HepG2 (cell line): Measurements from ENCODE around the gene CD4. TPM values are rescaled to one million over a fixed set of nuclear protein-coding genes. Genes with fewer than 3 reads are reported as not detected.

ENCODE experiments used
- ATAC-seq: fragments of 200-7000 bp; cut with Tn5 transposase; 3 replicates; pipeline ENCODE4 v1.9.1; 2020; ENCODE audit warnings: mild to moderate bottlenecking, moderate library complexity
- BruUV-seq: library from RNA; stranded (reverse); fragments of 400-500 nt; replicated peaks from 2 replicates; lab custom pipeline; 2021; lab: Mats Ljungman, UMichigan
- CTCF ChIA-PET: fragments of 300-600 bp; formaldehyde crosslinking; extraction: SDS; loops from one replicate; lab custom pipeline; 2021; ENCODE audit warnings: low total read pairs, inconsistent platforms, low intra/inter-chr PET ratio; lab: Yijun Ruan, JAX
- POLR2A ChIA-PET: fragments of 350-600 bp; sonication (Branson Sonifier 250); formaldehyde crosslinking; loops from one replicate; lab custom pipeline; 2020; ENCODE audit warnings: antibody characterized with exemption, inconsistent platforms; lab: Yijun Ruan, JAX
- DNase-seq: peaks from one replicate; pipeline ENCODE4 v3.0.0-alpha.2; 2015; ENCODE audit warnings: low spot score
- FAIRE-seq: peaks from 3 replicates; lab custom pipeline; 2011; peaks lifted over from hg19 to GRCh38; lab: Jason Lieb, UNC
- H2AFZ ChIP-seq: one replicate; pipeline ENCODE4 v1.6.1; 2011; ENCODE audit warnings: low read length, inconsistent platforms
- H3K27ac ChIP-seq: fragments of 300-600 bp; 3 replicates; pipeline ENCODE4 v1.8.0; 2011; ENCODE audit warnings: mixed run types, mild to moderate bottlenecking, mixed read lengths, low read length, inconsistent platforms; ENCODE audit not compliant: insufficient read depth; ENCODE audit errors: extremely low read length
- H3K27me3 ChIP-seq, 2 experiments: fragments of 200-600 bp in 1 of 2; 2 replicates in 1 of 2; 3 replicates in 1 of 2; pipeline versions ENCODE4 v1.6.0 to v1.8.0; 2011; ENCODE audit warnings: low read length in 2 of 2, mild to moderate bottlenecking in 2 of 2, moderate library complexity in 2 of 2, inconsistent platforms in 1 of 2; ENCODE audit not compliant: insufficient read depth in 2 of 2, control insufficient read depth in 1 of 2
- H3K36me3 ChIP-seq, 2 experiments: fragments of 200-600 bp in 1 of 2; replicated peaks in 1 of 2; 2 replicates in 1 of 2; 3 replicates in 1 of 2; pipeline versions ENCODE4 v1.5.1 to v1.8.0; 2011; ENCODE audit warnings: low read length in 2 of 2, inconsistent platforms in 1 of 2; ENCODE audit not compliant: insufficient read depth in 2 of 2, control insufficient read depth in 1 of 2
- H3K4me1 ChIP-seq: 2 replicates; pipeline ENCODE4 v1.5.1; 2012; ENCODE audit warnings: low read length, inconsistent platforms; ENCODE audit not compliant: insufficient read depth
- H3K4me2 ChIP-seq: 2 replicates; pipeline ENCODE4 v1.6.0; 2011; ENCODE audit warnings: low read depth, low read length, inconsistent platforms
- H3K4me3 ChIP-seq, 3 experiments: fragments of 200-600 bp in 1 of 3; sonication (generic), shearing (Covaris generic) in 1 of 3; replicated peaks in 1 of 3; 2 replicates each; pipeline ENCODE4 v1.5.1; 2011 to 2016; ENCODE audit warnings: low read length in 3 of 3, inconsistent platforms in 2 of 3, low read depth in 2 of 3, mild to moderate bottlenecking in 2 of 3, control low read depth in 1 of 3, mixed read lengths in 1 of 3; ENCODE audit not compliant: insufficient read depth in 1 of 3
- H3K79me2 ChIP-seq: one replicate; pipeline ENCODE4 v1.6.1; 2011; ENCODE audit warnings: low read length, inconsistent platforms; ENCODE audit not compliant: insufficient read depth
- H3K9ac ChIP-seq: 2 replicates; pipeline ENCODE4 v1.6.0; 2011; ENCODE audit warnings: mild to moderate bottlenecking, low read depth, low read length, inconsistent platforms; ENCODE audit not compliant: insufficient read depth
- H3K9me3 ChIP-seq: 2 replicates; pipeline ENCODE4 v1.5.1; 2012; ENCODE audit warnings: mild to moderate bottlenecking, low read length
- H4K20me1 ChIP-seq: 2 replicates; pipeline ENCODE4 v1.6.0; 2011; ENCODE audit warnings: inconsistent platforms, mild to moderate bottlenecking, low read length, moderate library complexity; ENCODE audit not compliant: insufficient read depth
- AHR ChIP-seq: IDR thresholded peaks from 2 replicates; pipeline ENCODE4 v1.6.1; 2018; ENCODE audit warnings: missing genetic modification reagents, missing compliant biosample characterization
- HNRNPK ChIP-seq: fragments of 200-400 bp; formaldehyde crosslinking; IDR thresholded peaks from 2 replicates; pipeline ENCODE4 v1.6.1; 2018; ENCODE audit warnings: low read length, low read depth, moderate library complexity, mild to moderate bottlenecking; ENCODE audit not compliant: poor library complexity, severe bottlenecking
- KLF6 ChIP-seq: IDR thresholded peaks from 2 replicates; pipeline ENCODE4 v1.8.0; 2016; ENCODE audit warnings: missing biosample characterization, missing genetic modification reagents
- MAX ChIP-seq: IDR thresholded peaks from 2 replicates; pipeline ENCODE4 v1.6.1; 2012; ENCODE audit warnings: inconsistent platforms
- MAZ ChIP-seq, 2 experiments: sonication (generic) in 1 of 2; formaldehyde crosslinking in 1 of 2; IDR thresholded peaks; 2 replicates each; pipeline versions ENCODE4 v1.5.0 to v1.6.1; 2012 to 2020; ENCODE audit warnings: low read depth in 2 of 2, mild to moderate bottlenecking in 2 of 2, borderline replicate concordance in 1 of 2, improper control_type of control experiment in 1 of 2, low read length in 1 of 2, missing genetic modification reagents in 1 of 2, moderate library complexity in 1 of 2
- PCBP1 ChIP-seq: fragments of 200-400 bp; formaldehyde crosslinking; IDR thresholded peaks from 2 replicates; pipeline ENCODE4 v1.6.1; 2017; ENCODE audit warnings: mild to moderate bottlenecking, low read depth, low read length, borderline replicate concordance
- POLR2G ChIP-seq: fragments of 200-400 bp; formaldehyde crosslinking; IDR thresholded peaks from 2 replicates; pipeline ENCODE4 v1.6.1; 2018; ENCODE audit warnings: mild to moderate bottlenecking, low read depth, low read length, moderate library complexity
- RBFOX2 ChIP-seq: fragments of 200-400 bp; formaldehyde crosslinking; IDR thresholded peaks from 2 replicates; pipeline ENCODE4 v1.6.1; 2017; ENCODE audit warnings: low read depth, mild to moderate bottlenecking, low read length
- RBM39 ChIP-seq: fragments of 200-400 bp; formaldehyde crosslinking; IDR thresholded peaks from one replicate; pipeline ENCODE4 v1.6.1; 2018; ENCODE audit warnings: antibody characterized with exemption, mild to moderate bottlenecking, low read depth, low read length; ENCODE audit not compliant: poor library complexity, severe bottlenecking
- SOX5 ChIP-seq: IDR thresholded peaks from 2 replicates; pipeline ENCODE4 v1.6.1; 2016; ENCODE audit warnings: borderline replicate concordance
- ZBTB10 ChIP-seq: sonication (generic); formaldehyde crosslinking; IDR thresholded peaks from 2 replicates; pipeline ENCODE4 v1.4.0; 2020; ENCODE audit warnings: missing genetic modification reagents, borderline replicate concordance
- ZNF326 ChIP-seq: sonication (generic); formaldehyde crosslinking; IDR thresholded peaks from 2 replicates; pipeline ENCODE4 v1.4.0; 2020; ENCODE audit warnings: missing genetic modification reagents, borderline replicate concordance
- ZSCAN30 ChIP-seq: sonication (generic); formaldehyde crosslinking; IDR thresholded peaks from 2 replicates; pipeline ENCODE4 v1.5.0; 2020; ENCODE audit warnings: mild to moderate bottlenecking, missing genetic modification reagents
- ZUFSP ChIP-seq: sonication (generic); formaldehyde crosslinking; IDR thresholded peaks from 2 replicates; pipeline ENCODE4 v1.9.0; 2021; ENCODE audit warnings: missing genetic modification reagents, mild to moderate bottlenecking, borderline replicate concordance
- WGBS: methylation state at CpG from one replicate; pipeline ENCODE4 v1.1.6; 2017; ENCODE audit warnings: low lambda C conversion rate; 5-methylcytosine and 5-hydroxymethylcytosine counted together
- in situ Hi-C: cut with HindIII; loops from 2 replicates; pipeline ENCODE4 v1.10.0; 2017; ENCODE audit warnings: low pct_unique_long_range_greater_than_20kb; ENCODE audit not compliant: extremely low pct_ligation_motif_present
- intact Hi-C: fragments of 100-400 bp; cut with micrococcal nuclease; formaldehyde crosslinking; loops from one replicate; pipeline ENCODE4 v1.10.0; 2022; ENCODE audit not compliant: unreplicated experiment
- polyA plus RNA-seq, 8 experiments: library from polyadenylated mRNA; depleted of rRNA in 3 of 8; stranded (reverse) in 7 of 8; unstranded in 1 of 8; fragments of >200 nt; fragmentation: Illumina TruSeq in 4 of 8; extraction: Trizol in 4 of 8; gene quantifications; 2 replicates each; pipeline versions ENCODE4 v1.2.1 to v1.2.3, GENCODE V29; 2011 to 2016; ENCODE audit warnings: low read depth in 4 of 8, missing spikeins in 1 of 8, mixed read lengths in 1 of 8; ENCODE audit not compliant: insufficient read depth in 1 of 8
- total RNA-seq, 5 experiments: library from RNA; depleted of rRNA; stranded (reverse); fragments of >200 nt; fragmentation: Illumina TruSeq; extraction: Trizol; gene quantifications; 2 replicates each; pipeline ENCODE4 v1.2.3, GENCODE V29; 2016; ENCODE audit warnings: low read depth in 1 of 5

The CD4 gene
- total and polyA plus RNA-seq, 2 of the 13 experiments (the other 11 are each of a cell fraction or from before 2014, with no cell fraction given): 0.07 to 0.95 TPM

- no peak for TF ChIP-seq ZBTB10 (CRISPR knock-in tag)
- TF ChIP-seq MAZ (IDR thresholded peaks at IDR 0.05; ENCODE audit: borderline replicate concordance, low read depth, low read length): no peak
- TF ChIP-seq MAZ (CRISPR knock-in tag; IDR thresholded peaks at IDR 0.05; ENCODE audit: low read depth): no peak
- no peak for TF ChIP-seq ZSCAN30 (CRISPR knock-in tag)
- no peak for TF ChIP-seq AHR (CRISPR knock-in tag)
- no peak for TF ChIP-seq HNRNPK
- TF ChIP-seq POLR2G: peak; percentile 45; the same call in 1 of the 2 replicates
- no peak for TF ChIP-seq ZNF326
These were observed 17.6 kb upstream of the CD4 start (continued) for GRCh38 chr12:6771509-6772330.

- POLR2A ChIA-PET: interaction anchor here (8.3 kb wide), 1 partner anchor 19 kb away, joined by 162 read pairs; the partner anchor contains the start of gene MLF2
- intact Hi-C loops (no loop called here), in situ Hi-C loops (no loop called here)
- Histone ChIP-seq H3K4me1 (peaks cover 82% of the 10 kb centered on the region), H3K27ac (no peak within 1 kb of the TSS), H3K27me3 (no peaks in the 10 kb centered on the region), H3K9me3 (no peaks in the 10 kb centered on the region), H4K20me1 (0 out of 2 replicates have a peak, but pooled peaks cover 6% of the 10 kb centered on the region)
- ATAC-seq: no peak
- CTCF ChIA-PET: no interaction called here
- peak; percentile 39; the same call in 1 of the 2 replicates for TF ChIP-seq RBFOX2
- TF ChIP-seq HNRNPK: peak; percentile 55
- no peak for TF ChIP-seq RBM39
- TF ChIP-seq MAX: 0 out of 2 replicates have a peak, but pooled peaks have one; percentile 7
- no peak for TF ChIP-seq SOX5 (CRISPR knock-in tag)
- TF ChIP-seq ZUFSP (CRISPR knock-in tag): no peak
- TF ChIP-seq KLF6: no peak
- TF ChIP-seq PCBP1: peak; percentile 73; the same call in 1 of the 2 replicates
- TF ChIP-seq, all 625 proteins: peak for 4
- H3K9ac ChIP-seq: no peak within 1 kb of the TSS
- no peak for DNase-seq
- no peak within 1 kb of the TSS for H3K4me2 ChIP-seq
- no TSS peak for BruUV-seq
- WGBS: 75% methylated on average over 13 of the region's 15 CpGs
- no peak within 1 kb of the TSS for H2AFZ ChIP-seq
- H3K79me2 ChIP-seq: peaks cover 15% of the 10 kb centered on the region
- no peak within 1 kb of the TSS for H3K4me3 ChIP-seq
- FAIRE-seq: no peak
- peaks cover 0 to 11% of the 10 kb centered on the region in 2 experiments; a peak in 1 of 5 replicates for H3K36me3 ChIP-seq
These were observed 17.0 kb upstream of the CD4 start, which contains the start of gene LAG3 for GRCh38 chr12:6772331-6772695. LAG3 (plus strand) TSS chr12:6772520; CDS start chr12:6772853, 333 bp downstream.
